GM12878 (cell line): Measurements from ENCODE around the gene PABPN1. TPM values are rescaled to one million over a fixed set of nuclear protein-coding genes. Genes with fewer than 3 reads are reported as not detected.

Experiments used
- ATAC-seq: fragments of 200-7000 bp; cut with Tn5 transposase; 3 replicates; pipeline ENCODE4 v1.9.1; 2020; ENCODE audit warnings: mild to moderate bottlenecking, moderate library complexity
- BruUV-seq: library from RNA; stranded (reverse); fragments of 400-500 nt; replicated peaks from 2 replicates; lab custom pipeline; 2021; lab: Mats Ljungman, UMichigan
- CTCF ChIA-PET: fragments of 300-600 bp; sonication (Branson Sonifier 250); formaldehyde crosslinking; extraction: SDS; loops from one replicate; lab custom pipeline; 2021; ENCODE audit warnings: inconsistent platforms; lab: Yijun Ruan, JAX
- POLR2A ChIA-PET: fragments of 350-600 bp; formaldehyde crosslinking; extraction: SDS; loops from one replicate; lab custom pipeline; 2021; ENCODE audit warnings: inconsistent platforms; lab: Charles Lee
- RAD21 ChIA-PET: fragments of 300-600 bp; sonication (Branson Sonifier 250); formaldehyde crosslinking; loops from one replicate; lab custom pipeline; 2023; ENCODE audit warnings: antibody characterized with exemption; ENCODE audit not compliant: unreplicated experiment; lab: Charles Lee
- SMC1A ChIA-PET: fragments of 300-600 bp; sonication (Branson Sonifier 250); formaldehyde crosslinking; loops from one replicate; lab custom pipeline; 2023; ENCODE audit not compliant: unreplicated experiment, uncharacterized antibody; lab: Charles Lee
- DNase-seq: peaks from one replicate; pipeline ENCODE4 v3.0.0-alpha.2; 2011; ENCODE audit warnings: low read depth, low spot score
- FAIRE-seq: peaks from 3 replicates; lab custom pipeline; 2011; peaks lifted over from hg19 to GRCh38; lab: Jason Lieb, UNC
- H2AFZ ChIP-seq: 2 replicates; pipeline ENCODE4 v1.6.0; 2011; ENCODE audit warnings: low read depth, low read length, control low read depth; ENCODE audit not compliant: control insufficient read depth
- H3K27ac ChIP-seq: 2 replicates; pipeline ENCODE4 v1.5.1; 2011; ENCODE audit warnings: control low read depth; ENCODE audit not compliant: control insufficient read depth, insufficient read depth
- H3K27me3 ChIP-seq, 2 experiments: replicated peaks in 1 of 2; 2 replicates each; pipeline versions ENCODE4 v1.6.0 to v1.6.1; 2011; ENCODE audit warnings: low read length in 1 of 2; ENCODE audit not compliant: control insufficient read depth in 2 of 2, insufficient read depth in 2 of 2
- H3K36me3 ChIP-seq, 2 experiments: 2 replicates each; pipeline ENCODE4 v1.5.1; 2011; ENCODE audit warnings: low read length in 1 of 2; ENCODE audit not compliant: control insufficient read depth in 2 of 2, insufficient read depth in 2 of 2
- H3K4me1 ChIP-seq: 2 replicates; pipeline ENCODE4 v1.6.1; 2011; ENCODE audit warnings: mild to moderate bottlenecking, low read length, moderate library complexity, mixed read lengths; ENCODE audit not compliant: control insufficient read depth, insufficient read depth
- H3K4me2 ChIP-seq: 2 replicates; pipeline ENCODE4 v1.6.0; 2011; ENCODE audit warnings: control low read depth; ENCODE audit not compliant: control insufficient read depth, insufficient read depth
- H3K4me3 ChIP-seq: fragments of 200-600 bp; sonication (generic); 2 replicates; pipeline ENCODE4 v1.5.1; 2016
- H3K79me2 ChIP-seq: 2 replicates; pipeline ENCODE4 v1.6.0; 2011; ENCODE audit warnings: low read length; ENCODE audit not compliant: control insufficient read depth, insufficient read depth
- H3K9ac ChIP-seq: 2 replicates; pipeline ENCODE4 v1.8.0; 2011; ENCODE audit warnings: low read length, control low read depth, mixed read lengths; ENCODE audit not compliant: control insufficient read depth, insufficient read depth
- H3K9me3 ChIP-seq: replicated peaks from 3 replicates; pipeline ENCODE4 v1.5.1; 2011; ENCODE audit warnings: mild to moderate bottlenecking, low read length; ENCODE audit not compliant: control insufficient read depth, insufficient read depth
- H4K20me1 ChIP-seq: 2 replicates; pipeline ENCODE4 v1.6.0; 2011; ENCODE audit not compliant: control insufficient read depth, insufficient read depth
- ATF7 ChIP-seq: fragments of 450-650 bp; IDR thresholded peaks from 2 replicates; pipeline ENCODE4 v1.6.1; 2016; ENCODE audit warnings: low read depth, mild to moderate bottlenecking
- BACH1 ChIP-seq: fragments of 450-650 bp; IDR thresholded peaks from 2 replicates; pipeline ENCODE4 v1.6.1; 2017; ENCODE audit warnings: mild to moderate bottlenecking, borderline replicate concordance
- BHLHE40 ChIP-seq, 2 experiments: fragments of 450-650 bp in 1 of 2; IDR thresholded peaks; 2 replicates each; pipeline ENCODE4 v1.6.1; 2011 to 2017; ENCODE audit warnings: low read depth in 2 of 2, borderline replicate concordance in 1 of 2, improper control_type of control experiment in 1 of 2, low read length in 1 of 2, mild to moderate bottlenecking in 1 of 2
- CBX3 ChIP-seq: fragments of 200-600 bp; sonication (generic); IDR thresholded peaks from 2 replicates; pipeline ENCODE4 v1.6.1; 2016; ENCODE audit warnings: low read depth, borderline replicate concordance
- EP300 ChIP-seq, 2 experiments: fragments of 150-350 bp in 1 of 2; IDR thresholded peaks; 2 replicates each; pipeline ENCODE4 v1.6.1; 2011 to 2012; ENCODE audit warnings: low read depth in 2 of 2, low read length in 2 of 2, borderline replicate concordance in 1 of 2, improper control_type of control experiment in 1 of 2, inconsistent platforms in 1 of 2; ENCODE audit not compliant: control insufficient read depth in 1 of 2
- EZH2 ChIP-seq: IDR thresholded peaks from 2 replicates; pipeline ENCODE4 v1.6.1; 2012; ENCODE audit warnings: low read depth, mild to moderate bottlenecking, control low read depth, inconsistent platforms, low read length, borderline replicate concordance; ENCODE audit not compliant: control insufficient read depth
- HDAC6 ChIP-seq: fragments of 200-600 bp; sonication (generic); IDR thresholded peaks from one replicate; pipeline ENCODE4 v1.8.0; 2017; ENCODE audit warnings: antibody characterized with exemption; ENCODE audit not compliant: unreplicated experiment
- IKZF2 ChIP-seq, 2 experiments: fragments of 450-650 bp; IDR thresholded peaks; 2 replicates each; pipeline ENCODE4 v1.6.1; 2017; ENCODE audit warnings: mild to moderate bottlenecking in 2 of 2, moderate library complexity in 2 of 2
- IRF5 ChIP-seq: fragments of 450-650 bp; IDR thresholded peaks from 2 replicates; pipeline ENCODE4 v1.6.1; 2017; ENCODE audit warnings: borderline replicate concordance
- MEF2A ChIP-seq: IDR thresholded peaks from 2 replicates; pipeline ENCODE4 v1.6.1; 2011; ENCODE audit warnings: low read depth, mild to moderate bottlenecking, low read length, moderate library complexity; ENCODE audit not compliant: insufficient read depth
- MEF2B ChIP-seq: fragments of 450-650 bp; IDR thresholded peaks from 2 replicates; pipeline ENCODE4 v1.6.1; 2018; ENCODE audit warnings: mild to moderate bottlenecking, moderate library complexity; ENCODE audit not compliant: partially characterized antibody, poor library complexity, severe bottlenecking
- NFYB ChIP-seq: IDR thresholded peaks from 2 replicates; pipeline ENCODE4 v1.6.1; 2011; ENCODE audit warnings: low read depth, mild to moderate bottlenecking, low read length, improper control_type of control experiment, moderate library complexity; ENCODE audit not compliant: insufficient read depth
- NR2C2 ChIP-seq: IDR thresholded peaks from 2 replicates; pipeline ENCODE4 v1.6.1; 2011; ENCODE audit warnings: borderline replicate concordance, low read depth; ENCODE audit not compliant: control insufficient read depth, insufficient read length
- NRF1 ChIP-seq: conservative IDR thresholded peaks from 2 replicates; pipeline ENCODE4 v1.6.1; 2011; ENCODE audit warnings: mild to moderate bottlenecking, low read depth, low read length, improper control_type of control experiment
- RCOR1 ChIP-seq: conservative IDR thresholded peaks from 2 replicates; pipeline ENCODE4 v1.6.1; 2012; ENCODE audit warnings: low read depth, low read length, improper control_type of control experiment
- SIN3A ChIP-seq: IDR thresholded peaks from 2 replicates; pipeline ENCODE4 v1.6.1; 2012; ENCODE audit warnings: low read depth, low read length, improper control_type of control experiment
- SMAD5 ChIP-seq: IDR thresholded peaks from 2 replicates; pipeline ENCODE4 v1.6.1; 2016; ENCODE audit warnings: antibody characterized with exemption, low read depth
- TAF1 ChIP-seq: IDR thresholded peaks from 2 replicates; pipeline ENCODE4 v1.6.1; 2011; ENCODE audit warnings: mild to moderate bottlenecking, low read depth, low read length, borderline replicate concordance
- WGBS: methylation state at CpG from one replicate; pipeline ENCODE4 v1.1.6; 2016; ENCODE audit warnings: low lambda C conversion rate; ENCODE audit not compliant: insufficient replicate concordance, insufficient coverage; ENCODE audit errors: missing lambda C conversion rate; 5-methylcytosine and 5-hydroxymethylcytosine counted together
- in situ Hi-C: fragments of 300-500 bp; cut with MboI; formaldehyde crosslinking; loops from 9 replicates; pipeline ENCODE4 v1.14.3; 2018; ENCODE audit warnings: mixed read lengths
- intact Hi-C: fragments of 100-400 bp; cut with micrococcal nuclease; formaldehyde crosslinking; loops from one replicate; pipeline ENCODE4 v1.14.2; 2022; ENCODE audit not compliant: unreplicated experiment
- polyA plus RNA-seq, 11 experiments: library from polyadenylated mRNA; depleted of rRNA in 4 of 11; unstranded in 6 of 11; stranded (reverse) in 5 of 11; fragments of >200 nt; fragmentation: Nextera tagmentation in 4 of 11; fragmentation: Illumina TruSeq in 1 of 11; extraction: Ambion mirVana in 4 of 11; extraction: Trizol in 1 of 11; gene quantifications; 1 replicate in 1 of 11; 2 replicates in 10 of 11; pipeline versions ENCODE4 v1.2.1 to v1.2.3, GENCODE V29; 2011 to 2016; ENCODE audit warnings: inconsistent platforms in 2 of 11, missing spikeins in 2 of 11, low read depth in 1 of 11
- total RNA-seq, 4 experiments: library from RNA; depleted of rRNA in 3 of 4; stranded (reverse); fragments of >200 nt in 3 of 4; fragmentation: Illumina TruSeq in 1 of 4; extraction: Trizol in 1 of 4; gene quantifications; 2 replicates each; pipeline versions ENCODE4 v1.2.1 to v1.2.3, GENCODE V29; 2013 to 2021

The PABPN1 gene
- total and polyA plus RNA-seq, 10 of the 15 experiments (the other 5 are each of a cell fraction or from before 2014, with no cell fraction given) = 31.3 to 248 (median 103) TPM

GRCh38 chr14:23284654-23285529 lies 36.4 kb upstream of the PABPN1 start:
- peak overlapping the region; percentile 84 for H3K27ac ChIP-seq
- no peaks in the 10 kb centered on the region for H4K20me1 ChIP-seq
- BruUV-seq = TSS peak; percentile 71
- FAIRE-seq (no peak), ATAC-seq (peak; percentile 47), DNase-seq (no peak)
- WGBS = 21% methylated on average over 9 of the region's 9 CpGs
- SMC1A ChIA-PET = interaction anchor here (1.5 kb wide), 1 partner anchor 95 kb away, joined by 4 read pairs; no protein-coding TSS in a partner anchor
- in situ Hi-C loops = no loop called here
- peak overlapping the region; percentile 84 for H3K4me3 ChIP-seq
- peak overlapping the region; percentile 82; the same call in 1 of the 2 replicates for H2AFZ ChIP-seq
- peak overlapping the region; percentile 68 for H3K9ac ChIP-seq
- H3K4me1 ChIP-seq = peaks cover 6% of the 10 kb centered on the region; the same call in 1 of the 2 replicates
- no peaks in the 10 kb centered on the region; a peak in 1 of 4 replicates for H3K27me3 ChIP-seq
- H3K36me3 ChIP-seq = peaks cover 0 to 3% of the 10 kb centered on the region in 2 experiments; a peak in 1 of 4 replicates
- intact Hi-C loops = no loop called here
- H3K79me2 ChIP-seq = peaks cover 26% of the 10 kb centered on the region
- H3K9me3 ChIP-seq = no peaks in the 10 kb centered on the region
- peak overlapping the region; percentile 85 for H3K4me2 ChIP-seq
- CTCF ChIA-PET = interaction anchor here (3.5 to 3.8 kb wide), 3 partner anchors 11 to 37 kb away, joined by 16 to 36 read pairs (median 20); partner anchors contain the start of genes PABPN1 and PPP1R3E
- RAD21 ChIA-PET = interaction anchor here (0.6 to 3.7 kb wide), 4 partner anchors 16 to 234 kb away, joined by 3 to 26 read pairs (median 12); partner anchors contain the start of genes ACIN1, C14orf119, PABPN1 and PPP1R3E
- POLR2A ChIA-PET = interaction anchor here (1.4 to 4.6 kb wide), 4 partner anchors 17 to 37 kb away, joined by 3 to 40 read pairs (median 19); partner anchors contain the start of genes BCL2L2, PABPN1 and PPP1R3E
- TF ChIP-seq ATF7 = no peak
- peak; percentile 65 to 68 for TF ChIP-seq BHLHE40 (IDR thresholded peaks at IDR 0.05; ENCODE audit: borderline replicate concordance in 1 of 2, low read depth in 2 of 2, low read length in 1 of 2)
- no peak for TF ChIP-seq HDAC6
- TF ChIP-seq MEF2B = no peak
- TF ChIP-seq TAF1 = 0 out of 2 replicates have a peak, but pooled peaks have one; percentile 36
- no peak for TF ChIP-seq MEF2A
- no peak for TF ChIP-seq NFYB
- TF ChIP-seq EP300 (IDR thresholded peaks at IDR 0.05; ENCODE audit: borderline replicate concordance in 1 of 2, control insufficient read depth in 1 of 2, low read depth in 2 of 2, low read length in 2 of 2) = no peak
- no peak for TF ChIP-seq RCOR1
- no peak for TF ChIP-seq NR2C2
- no peak for TF ChIP-seq CBX3
- TF ChIP-seq IRF5 = no peak
- TF ChIP-seq SIN3A = no peak
- TF ChIP-seq BACH1 = no peak
- no peak for TF ChIP-seq IKZF2 (IDR thresholded peaks at IDR 0.05)
- TF ChIP-seq EZH2 = no peak
- no peak for TF ChIP-seq SMAD5
- TF ChIP-seq NRF1 = no peak
